HG02884 (cell line): Measurements from ENCODE around the gene SEMA5A.

Experiments used
- ATAC-seq: cut with Tn5 transposase; IDR thresholded peaks from one replicate; pipeline ENCODE4 v1.9.1; 2021; ENCODE audit warnings: mild to moderate bottlenecking, moderate library complexity; ENCODE audit not compliant: unreplicated experiment

Gene SEMA5A

DNA sequence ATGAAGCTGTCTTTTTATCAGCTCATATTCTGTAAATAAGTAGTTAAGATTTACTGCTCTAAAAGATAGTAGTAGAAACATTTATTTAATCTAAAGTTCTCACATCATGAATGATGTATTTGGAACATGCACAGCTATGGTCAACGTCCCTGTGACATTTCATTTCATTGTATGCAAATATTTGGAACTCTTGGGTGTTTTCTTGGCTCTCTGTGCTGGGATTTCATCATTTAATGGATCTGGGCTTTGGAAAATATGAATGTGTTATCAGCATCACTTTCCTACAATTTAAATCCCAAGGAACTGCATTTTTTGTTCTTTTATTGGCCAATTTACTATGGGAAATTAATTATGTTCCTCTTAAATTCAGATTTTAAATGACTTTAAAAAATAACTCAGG is 462.9 kb downstream of the SEMA5A start:
- ATAC-seq = no peak

DNA sequence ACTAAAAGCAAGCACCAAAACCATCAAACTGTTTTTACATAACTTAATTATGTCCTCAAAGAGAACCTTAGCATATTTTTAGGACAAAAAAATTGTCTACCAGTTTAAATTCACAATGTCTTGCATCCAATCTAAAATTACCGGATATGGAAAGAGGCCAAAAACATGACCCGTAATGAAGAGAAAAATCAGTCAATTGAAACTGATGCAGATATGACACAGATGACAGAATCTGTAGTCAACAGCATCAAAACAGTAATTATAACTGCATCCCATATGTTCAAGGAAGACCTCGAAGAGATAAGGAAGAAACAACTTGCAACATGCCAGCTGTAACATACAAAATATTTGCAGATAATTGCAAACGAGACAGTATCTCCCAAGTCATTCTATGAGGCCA is 473.2 kb downstream of the SEMA5A start:
- no peak for ATAC-seq

- no peak for ATAC-seq
Observed at GRCh38 chr5:9071524-9071923, 474.4 kb downstream of the SEMA5A start.

- ATAC-seq = no peak
Observed at GRCh38 chr5:9071074-9071473, 474.8 kb downstream of the SEMA5A start.

- no peak for ATAC-seq
Observed at GRCh38 chr5:9069650-9070049, 476.2 kb downstream of the SEMA5A start.

- ATAC-seq = no peak
Observed at GRCh38 chr5:9067154-9067553, 478.7 kb downstream of the SEMA5A start.

DNA sequence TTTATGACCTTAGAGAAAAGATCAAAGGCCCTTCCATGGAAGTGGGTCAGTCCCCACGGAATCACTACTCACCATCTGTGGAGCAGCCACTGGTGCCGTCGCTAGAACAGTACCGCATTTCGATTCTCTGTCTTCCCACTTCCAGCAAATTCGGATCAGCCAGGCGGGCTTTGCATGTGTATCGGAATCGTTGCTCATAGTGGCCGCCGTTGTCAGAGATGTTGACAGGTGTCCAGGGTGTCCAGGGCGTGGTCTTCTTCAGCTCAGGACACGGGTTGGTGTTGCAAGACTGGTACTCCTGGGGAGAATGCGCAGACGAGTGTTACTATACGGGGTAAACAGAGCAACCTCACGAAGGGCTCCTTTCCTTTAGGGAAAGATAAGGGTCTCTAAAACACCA is 479.5 kb downstream of the SEMA5A start:
- no peak for ATAC-seq

GRCh38 chr5:9063615-9064245 is 482.1 kb downstream of the SEMA5A start:
- no peak for ATAC-seq

GRCh38 chr5:9062873-9063272 is 483.0 kb downstream of the SEMA5A start:
- ATAC-seq = peak; percentile 61

DNA sequence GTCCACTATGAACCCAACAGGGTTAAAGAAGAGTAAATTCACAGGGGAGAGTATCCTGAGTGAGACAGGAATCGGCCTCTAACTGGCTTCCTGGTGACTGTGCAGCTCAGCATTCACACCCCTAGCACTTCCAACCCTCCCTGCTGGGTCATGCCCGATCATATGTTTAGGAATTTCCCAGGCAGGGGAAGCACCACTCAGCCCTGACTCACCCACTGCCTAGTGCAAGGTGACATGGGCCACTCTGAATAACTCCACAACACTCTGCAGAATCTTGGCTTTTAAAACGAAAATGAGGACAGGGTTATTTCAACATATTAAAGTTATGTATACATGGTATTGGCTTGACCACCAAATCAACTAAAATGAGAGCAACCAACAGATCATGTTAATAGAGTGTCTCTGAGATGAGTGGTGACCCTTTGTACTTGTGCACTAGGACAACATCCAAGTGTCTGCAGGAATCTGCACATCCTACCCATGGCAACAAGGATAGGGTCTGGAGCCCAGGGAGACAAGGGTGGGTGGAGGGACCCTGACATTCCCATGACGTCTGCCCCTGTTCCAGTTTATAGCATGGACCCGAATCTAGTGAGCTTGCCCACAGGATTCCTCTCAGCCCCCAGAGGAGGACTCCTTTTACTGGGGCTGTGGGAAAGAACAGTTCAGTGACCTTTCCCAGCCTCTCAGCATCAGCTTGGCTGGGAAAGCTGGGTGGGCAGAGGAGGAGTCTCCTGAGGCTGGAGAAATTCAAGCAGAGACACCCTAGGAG is 485.8 kb downstream of the SEMA5A start:
- no peak for ATAC-seq

- ATAC-seq = no peak
Observed at GRCh38 chr5:9058666-9059065, 487.2 kb downstream of the SEMA5A start.

GRCh38 chr5:9058161-9058560 is 487.7 kb downstream of the SEMA5A start:
- ATAC-seq = no peak

- no peak for ATAC-seq
Observed at GRCh38 chr5:9057406-9058000, 488.4 kb downstream of the SEMA5A start.

- no peak for ATAC-seq
Observed at GRCh38 chr5:9056046-9056445, 489.8 kb downstream of the SEMA5A start.

GRCh38 chr5:9054821-9055589 is 490.9 kb downstream of the SEMA5A start:
- no peak for ATAC-seq

DNA sequence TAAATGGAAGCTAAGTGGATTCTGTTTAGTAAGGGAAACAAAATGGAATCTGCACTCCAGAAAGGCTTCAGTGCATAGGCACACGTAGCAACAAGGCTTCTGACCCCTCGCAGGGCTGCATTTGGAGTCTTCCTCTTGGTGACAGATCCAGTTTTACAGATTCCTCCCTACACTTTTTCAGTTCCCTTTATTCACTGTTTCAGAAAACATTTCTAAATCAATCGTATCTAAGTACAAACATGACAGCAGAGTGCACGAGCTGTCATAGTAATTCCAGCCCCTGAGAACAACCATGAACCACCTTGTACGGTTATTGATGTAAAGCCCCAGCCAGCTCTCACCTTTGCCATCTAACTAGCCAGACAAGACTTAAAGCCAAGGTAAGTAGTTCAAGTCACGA is 491.6 kb downstream of the SEMA5A start:
- no peak for ATAC-seq

DNA sequence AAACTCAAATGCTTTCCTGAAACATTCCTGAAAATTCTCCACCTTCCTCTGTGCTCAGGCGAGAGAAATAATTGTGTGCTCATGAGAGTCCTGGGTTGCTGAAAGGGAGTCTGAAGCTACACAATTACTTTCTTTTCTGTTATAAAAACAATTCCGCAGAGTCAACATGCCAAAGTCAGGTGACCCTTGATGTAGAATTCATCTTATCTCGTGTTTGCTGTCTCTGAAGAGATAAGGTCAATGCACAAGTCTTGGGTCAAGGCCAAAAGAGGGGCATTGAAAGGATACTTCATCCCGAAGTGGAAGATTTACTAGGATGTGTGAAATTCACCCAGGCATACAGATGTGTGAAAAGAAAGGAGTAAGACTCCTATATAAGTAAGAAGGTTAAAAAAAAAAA is 493.5 kb downstream of the SEMA5A start:
- ATAC-seq = no peak

GRCh38 chr5:9051779-9052178 is 494.1 kb downstream of the SEMA5A start:
- ATAC-seq = no peak

DNA sequence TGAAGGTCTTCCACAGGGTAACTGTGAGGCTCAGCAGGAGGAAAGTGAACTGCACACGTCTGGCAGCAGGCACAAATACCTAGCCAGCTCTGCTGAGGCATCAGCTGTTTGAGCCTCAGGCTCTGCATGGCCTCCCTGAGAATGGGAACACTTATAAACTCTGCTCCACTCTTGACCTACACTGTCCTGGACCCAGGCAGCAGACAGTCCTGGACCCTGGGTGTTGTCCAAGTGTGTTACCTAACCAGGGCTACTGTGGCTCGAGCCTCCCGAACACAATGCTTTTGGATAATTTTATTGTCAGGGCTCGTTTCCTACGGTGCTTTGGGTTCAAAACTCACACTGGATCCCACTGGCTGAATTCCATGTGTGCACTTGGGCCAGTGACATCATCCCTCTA is 497.9 kb downstream of the SEMA5A start:
- no peak for ATAC-seq

- ATAC-seq = no peak
Observed at GRCh38 chr5:9046756-9047481, 499.0 kb downstream of the SEMA5A start.

DNA sequence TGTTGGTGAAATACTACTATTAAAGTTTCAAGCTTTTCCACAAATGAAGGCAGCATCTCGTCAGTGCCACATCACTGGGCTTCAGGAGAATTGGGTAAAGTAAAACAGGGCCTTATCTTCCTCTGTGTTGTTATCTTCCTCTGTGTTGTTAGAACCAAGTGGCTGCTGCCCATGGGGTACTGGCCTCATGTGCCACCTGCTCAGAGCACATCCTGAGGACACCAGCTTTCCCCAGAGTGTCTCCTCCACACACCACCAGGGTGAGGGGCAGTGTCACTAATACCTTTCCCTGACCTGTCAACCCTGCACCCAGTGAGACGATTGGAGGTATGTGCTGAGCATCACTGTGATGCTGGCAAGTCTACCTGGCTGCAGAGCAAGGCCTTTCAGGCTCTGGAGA is 499.9 kb downstream of the SEMA5A start:
- no peak for ATAC-seq
